GM23248 (cell line): Measurements from ENCODE around the gene CDYL.

ENCODE experiments used
- EZH2 ChIP-seq: fragments of 200-600 bp; sonication (generic); IDR thresholded peaks from 2 replicates; pipeline ENCODE4 v1.6.1; 2018; ENCODE audit warnings: antibody characterized with exemption, mild to moderate bottlenecking; ENCODE audit not compliant: insufficient read depth, poor library complexity, severe bottlenecking
- EZH2phosphoT487 ChIP-seq: fragments of 200-600 bp; sonication (generic); IDR thresholded peaks from 2 replicates; pipeline ENCODE4 v1.6.1; 2018; ENCODE audit warnings: antibody characterized with exemption, moderate library complexity, mild to moderate bottlenecking, low read depth; ENCODE audit not compliant: insufficient read depth

GRCh38 chr6:4935486-4935885 is 159.3 kb downstream of the CDYL start:
- TF ChIP-seq EZH2, result no peak
- no peak for TF ChIP-seq EZH2phosphoT487
